HFF-Myc (cell line): ENCODE measurements around the gene SLC2A14.
"Not testable (repeated sequence)": the region's sequence is repeated elsewhere in the genome, so short reads cannot be mapped to it uniquely, and the experiment has no call there.

Experiments used
- DNase-seq: peaks from one replicate; pipeline ENCODE4 v3.0.0-alpha.2; 2011; ENCODE audit warnings: low read depth; ENCODE audit errors: extremely low read depth
- H3K4me3 ChIP-seq: replicated peaks from 2 replicates; pipeline ENCODE4 v1.5.1; 2011; ENCODE audit warnings: low read depth, mild to moderate bottlenecking, control low read depth, low read length
- TF ChIP-seq, protein P1 (sequence below): IDR thresholded peaks from 2 replicates; pipeline ENCODE4 v1.5.1; 2012; ENCODE audit warnings: mild to moderate bottlenecking, low read depth, low read length, control low read depth; ENCODE audit errors: missing control alignments

SLC2A14 gene

DNA sequence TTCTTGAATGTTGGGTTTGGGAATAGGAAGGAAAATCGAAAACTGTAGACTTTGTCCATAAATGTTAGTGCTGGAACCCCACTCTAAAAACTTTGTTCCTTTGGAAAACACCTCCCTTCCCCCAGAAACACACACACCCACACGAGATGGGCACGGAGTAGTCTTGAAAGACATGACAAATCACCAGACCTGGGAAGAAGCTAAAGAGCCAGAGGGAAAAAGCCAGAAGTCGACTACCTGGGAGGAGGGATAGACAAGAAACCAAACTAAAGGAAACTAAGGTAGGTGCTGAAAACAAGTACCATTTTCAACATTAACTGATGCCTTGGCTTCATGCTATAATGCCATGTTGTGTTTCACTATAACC is 84.4 kb downstream of the SLC2A14 start:
- H3K4me3 ChIP-seq, result no peak overlapping the region
- TF ChIP-seq, protein P1, sequence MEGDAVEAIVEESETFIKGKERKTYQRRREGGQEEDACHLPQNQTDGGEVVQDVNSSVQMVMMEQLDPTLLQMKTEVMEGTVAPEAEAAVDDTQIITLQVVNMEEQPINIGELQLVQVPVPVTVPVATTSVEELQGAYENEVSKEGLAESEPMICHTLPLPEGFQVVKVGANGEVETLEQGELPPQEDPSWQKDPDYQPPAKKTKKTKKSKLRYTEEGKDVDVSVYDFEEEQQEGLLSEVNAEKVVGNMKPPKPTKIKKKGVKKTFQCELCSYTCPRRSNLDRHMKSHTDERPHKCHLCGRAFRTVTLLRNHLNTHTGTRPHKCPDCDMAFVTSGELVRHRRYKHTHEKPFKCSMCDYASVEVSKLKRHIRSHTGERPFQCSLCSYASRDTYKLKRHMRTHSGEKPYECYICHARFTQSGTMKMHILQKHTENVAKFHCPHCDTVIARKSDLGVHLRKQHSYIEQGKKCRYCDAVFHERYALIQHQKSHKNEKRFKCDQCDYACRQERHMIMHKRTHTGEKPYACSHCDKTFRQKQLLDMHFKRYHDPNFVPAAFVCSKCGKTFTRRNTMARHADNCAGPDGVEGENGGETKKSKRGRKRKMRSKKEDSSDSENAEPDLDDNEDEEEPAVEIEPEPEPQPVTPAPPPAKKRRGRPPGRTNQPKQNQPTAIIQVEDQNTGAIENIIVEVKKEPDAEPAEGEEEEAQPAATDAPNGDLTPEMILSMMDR, result no peak
- no peak for DNase-seq

DNA sequence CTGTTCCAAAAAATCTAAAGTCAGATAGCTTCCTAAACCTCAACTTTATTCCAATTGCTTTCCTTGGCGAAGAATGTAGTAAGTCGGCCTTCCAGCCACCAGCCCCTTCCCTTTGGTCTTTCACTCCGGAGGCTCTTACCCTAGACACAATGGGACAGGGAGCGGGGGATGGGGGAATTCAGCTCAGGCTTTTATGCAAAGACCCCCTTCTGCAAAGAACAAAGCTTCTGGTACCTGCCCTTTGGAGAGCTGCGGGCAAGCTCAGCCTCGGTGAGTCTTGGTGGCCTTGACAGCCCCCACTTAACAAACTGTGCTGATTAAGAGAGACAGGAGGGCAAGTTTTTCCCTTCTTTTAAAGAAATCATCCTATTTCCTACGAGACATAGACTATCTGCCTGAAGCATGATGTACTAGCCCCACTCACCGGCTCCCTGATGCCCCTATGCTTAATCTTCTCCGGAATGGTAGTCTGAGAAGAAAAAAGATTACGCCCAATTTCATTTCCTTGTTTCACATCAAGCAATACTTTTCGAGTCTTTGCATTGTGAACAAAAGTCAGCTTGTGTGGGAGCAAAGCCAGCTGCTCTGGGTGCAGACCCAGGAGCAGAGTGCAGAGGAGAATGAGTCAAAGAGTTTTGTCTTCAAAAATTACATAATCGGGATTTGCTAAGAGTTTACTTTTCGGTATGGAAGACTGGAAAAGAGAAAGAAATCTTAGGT is 85.0 kb downstream of the SLC2A14 start:
- H3K4me3 ChIP-seq, result no peak overlapping the region
- no peak for DNase-seq
- TF ChIP-seq, protein P1, result no peak

DNA sequence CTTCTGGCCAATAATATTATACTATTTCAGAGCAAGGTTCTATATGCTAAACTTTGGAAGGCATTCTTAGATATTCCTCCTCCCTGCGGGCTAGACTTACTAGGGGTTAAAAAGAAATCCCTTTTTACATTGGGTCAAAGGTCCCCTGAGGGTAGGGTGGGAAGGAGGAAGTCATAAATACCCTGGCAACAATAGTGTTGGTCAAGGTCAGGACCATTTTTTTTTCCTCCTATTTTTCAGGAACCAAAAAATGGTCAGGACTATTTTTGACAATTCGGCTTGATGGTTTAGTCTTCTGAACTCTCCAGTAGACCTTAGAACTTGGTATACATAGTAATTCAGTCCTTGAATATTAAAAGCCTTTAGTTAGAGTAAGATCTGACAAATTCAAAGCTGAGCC is 88.0 kb downstream of the SLC2A14 start:
- TF ChIP-seq, protein P1, result no peak
- H3K4me3 ChIP-seq, result no peak overlapping the region
- DNase-seq, result no peak

DNA sequence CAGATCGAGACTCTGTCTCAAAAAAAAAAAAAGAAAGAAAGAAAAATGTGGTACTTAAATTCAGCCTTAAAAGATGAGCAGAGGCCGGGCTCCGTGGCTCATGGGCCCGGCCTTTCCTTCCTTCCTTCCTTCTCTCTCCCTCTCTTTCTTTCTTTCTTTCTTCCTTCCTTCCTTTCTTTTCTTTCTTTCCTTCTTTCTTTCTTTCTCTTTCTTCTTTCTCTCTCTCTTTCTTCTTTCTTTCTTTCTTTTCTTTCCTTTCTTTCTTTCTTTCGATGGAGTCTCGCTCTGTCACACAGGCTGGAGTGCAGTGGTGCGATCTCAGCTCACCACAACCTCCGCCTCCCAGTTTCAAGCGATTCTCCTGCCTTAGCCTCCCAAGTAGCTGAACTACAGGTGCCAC is 89.3 kb downstream of the SLC2A14 start:
- DNase-seq, H3K4me3 ChIP-seq: not testable (repeated sequence)

DNA sequence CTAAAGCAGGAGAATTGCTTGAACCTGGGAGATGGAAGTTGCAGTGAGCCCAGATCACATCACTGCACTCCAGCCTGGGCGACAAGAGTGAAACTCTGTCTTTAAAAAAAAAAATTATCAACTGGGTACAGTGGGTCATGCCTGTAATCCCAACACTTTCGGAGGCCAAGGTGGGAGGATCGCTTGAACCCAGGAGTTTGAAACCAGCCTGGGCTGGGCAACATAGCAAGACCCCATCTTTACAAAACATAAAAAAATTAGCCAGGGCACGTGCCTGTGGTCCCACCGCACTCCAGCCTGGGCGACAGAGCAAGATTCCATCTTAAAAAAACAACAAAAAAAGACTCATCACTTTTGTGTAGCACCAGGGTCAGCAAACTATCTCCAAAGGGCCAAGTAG is 90.7 kb downstream of the SLC2A14 start:
- no peak overlapping the region for H3K4me3 ChIP-seq
- DNase-seq, result no peak
- TF ChIP-seq, protein P1, result no peak

DNA sequence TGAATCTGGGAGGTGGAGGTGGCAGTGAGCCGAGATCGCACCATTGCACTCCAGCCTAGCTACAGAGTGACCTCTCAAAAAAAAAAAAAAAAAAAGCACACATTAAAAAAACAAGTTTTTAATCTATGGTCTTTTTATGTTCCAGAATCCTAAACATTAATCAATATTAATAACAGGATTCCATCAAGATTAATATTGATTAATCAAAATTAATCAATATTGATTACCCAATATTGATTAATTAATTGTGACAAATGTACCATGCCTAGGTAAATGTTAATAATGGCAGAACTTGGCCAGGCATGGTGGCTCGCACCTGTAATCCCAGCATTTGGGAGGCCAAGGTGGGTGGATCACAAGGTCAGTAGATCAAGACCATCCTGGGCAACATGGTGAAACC is 91.4 kb downstream of the SLC2A14 start:
- TF ChIP-seq, protein P1, result no peak
- H3K4me3 ChIP-seq, result no peak overlapping the region

DNA sequence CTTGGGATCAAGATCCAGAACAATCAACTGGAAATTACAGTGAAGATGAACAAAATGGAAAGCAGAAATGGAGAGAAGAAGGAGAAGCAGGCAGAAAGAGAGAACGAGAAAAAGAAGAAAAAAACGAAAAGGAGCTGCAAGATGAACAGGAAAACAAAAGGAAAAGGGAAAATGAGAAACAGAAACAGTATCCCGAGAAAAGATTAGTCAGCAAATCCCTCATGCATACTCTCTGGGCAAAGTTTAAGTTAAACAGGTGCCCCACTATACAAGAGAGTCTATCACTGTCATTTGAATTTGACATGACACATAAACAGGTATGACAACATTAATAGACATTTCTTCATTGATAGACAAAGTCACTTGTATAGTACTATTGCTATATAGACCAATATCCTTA is 102.7 kb downstream of the SLC2A14 start:
- H3K4me3 ChIP-seq, result no peak overlapping the region
- TF ChIP-seq, protein P1, result no peak
- DNase-seq, result no peak

More for the DNA sequence above, 91.4 kb downstream of the SLC2A14 start:
- DNase-seq, result no peak
